ENCODE results near the gene SPTSSA.

Gene SPTSSA

DNA sequence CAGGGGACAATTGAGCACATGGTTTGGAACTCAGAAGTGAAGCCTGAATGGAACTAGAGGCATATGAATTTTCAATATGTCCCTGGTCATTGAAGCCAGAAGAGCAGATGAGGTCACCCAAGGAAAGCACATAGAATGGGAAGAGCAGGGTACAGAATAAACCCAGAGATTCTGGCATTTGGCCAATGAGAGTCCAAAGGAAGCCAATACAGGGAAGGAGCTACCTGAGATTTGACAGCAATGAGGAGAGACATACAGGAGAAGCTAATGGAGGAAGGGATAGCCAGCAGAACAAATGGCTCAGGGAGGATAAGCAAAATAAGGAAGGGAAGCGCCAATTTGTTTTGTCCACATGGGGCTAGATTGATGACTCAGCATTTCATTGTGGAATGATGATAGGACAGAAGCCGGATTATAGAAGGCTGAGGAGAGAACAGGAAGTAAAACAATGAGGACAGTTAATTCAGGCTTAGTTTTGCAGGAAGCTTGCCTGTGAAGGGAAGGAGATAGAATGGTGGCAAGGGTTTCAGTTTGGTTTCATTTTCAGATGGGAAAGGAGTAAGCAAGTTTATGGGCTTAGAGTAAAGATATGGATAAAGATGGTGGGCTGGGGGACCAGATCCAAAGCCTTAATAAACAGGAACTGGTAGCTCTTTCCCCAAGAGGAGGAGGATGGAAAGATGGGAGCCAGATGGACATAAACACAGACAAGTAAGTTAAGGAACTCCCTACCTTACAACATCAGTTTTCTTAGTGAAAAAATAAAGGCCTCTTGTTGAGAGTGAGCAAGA lies 3.2 kb upstream of the SPTSSA start:
- TF ChIP-seq, protein P1, sequence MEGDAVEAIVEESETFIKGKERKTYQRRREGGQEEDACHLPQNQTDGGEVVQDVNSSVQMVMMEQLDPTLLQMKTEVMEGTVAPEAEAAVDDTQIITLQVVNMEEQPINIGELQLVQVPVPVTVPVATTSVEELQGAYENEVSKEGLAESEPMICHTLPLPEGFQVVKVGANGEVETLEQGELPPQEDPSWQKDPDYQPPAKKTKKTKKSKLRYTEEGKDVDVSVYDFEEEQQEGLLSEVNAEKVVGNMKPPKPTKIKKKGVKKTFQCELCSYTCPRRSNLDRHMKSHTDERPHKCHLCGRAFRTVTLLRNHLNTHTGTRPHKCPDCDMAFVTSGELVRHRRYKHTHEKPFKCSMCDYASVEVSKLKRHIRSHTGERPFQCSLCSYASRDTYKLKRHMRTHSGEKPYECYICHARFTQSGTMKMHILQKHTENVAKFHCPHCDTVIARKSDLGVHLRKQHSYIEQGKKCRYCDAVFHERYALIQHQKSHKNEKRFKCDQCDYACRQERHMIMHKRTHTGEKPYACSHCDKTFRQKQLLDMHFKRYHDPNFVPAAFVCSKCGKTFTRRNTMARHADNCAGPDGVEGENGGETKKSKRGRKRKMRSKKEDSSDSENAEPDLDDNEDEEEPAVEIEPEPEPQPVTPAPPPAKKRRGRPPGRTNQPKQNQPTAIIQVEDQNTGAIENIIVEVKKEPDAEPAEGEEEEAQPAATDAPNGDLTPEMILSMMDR (conservative IDR thresholded peaks at IDR 0.05): no peak
- no peak overlapping the region for H3K27ac ChIP-seq

DNA sequence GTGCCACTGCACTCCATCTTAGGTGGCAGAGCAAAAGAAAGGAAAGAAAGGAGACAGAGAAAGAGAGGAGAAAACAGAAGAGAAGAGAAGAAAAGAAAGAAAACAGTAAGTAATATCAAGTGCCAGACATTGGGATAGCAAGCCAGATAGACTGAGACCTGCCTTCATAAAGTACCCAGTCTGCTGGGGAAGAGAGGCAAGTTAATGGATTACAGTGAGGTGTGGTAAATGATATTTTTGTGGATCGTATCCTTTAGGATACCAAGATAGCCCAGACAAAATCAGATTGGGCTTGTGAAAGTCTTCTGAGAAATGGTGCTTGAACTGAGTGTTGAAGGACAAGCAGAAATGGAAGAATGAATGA lies 1.5 kb upstream of the SPTSSA start:
- H3K27ac ChIP-seq: no peak overlapping the region

DNA sequence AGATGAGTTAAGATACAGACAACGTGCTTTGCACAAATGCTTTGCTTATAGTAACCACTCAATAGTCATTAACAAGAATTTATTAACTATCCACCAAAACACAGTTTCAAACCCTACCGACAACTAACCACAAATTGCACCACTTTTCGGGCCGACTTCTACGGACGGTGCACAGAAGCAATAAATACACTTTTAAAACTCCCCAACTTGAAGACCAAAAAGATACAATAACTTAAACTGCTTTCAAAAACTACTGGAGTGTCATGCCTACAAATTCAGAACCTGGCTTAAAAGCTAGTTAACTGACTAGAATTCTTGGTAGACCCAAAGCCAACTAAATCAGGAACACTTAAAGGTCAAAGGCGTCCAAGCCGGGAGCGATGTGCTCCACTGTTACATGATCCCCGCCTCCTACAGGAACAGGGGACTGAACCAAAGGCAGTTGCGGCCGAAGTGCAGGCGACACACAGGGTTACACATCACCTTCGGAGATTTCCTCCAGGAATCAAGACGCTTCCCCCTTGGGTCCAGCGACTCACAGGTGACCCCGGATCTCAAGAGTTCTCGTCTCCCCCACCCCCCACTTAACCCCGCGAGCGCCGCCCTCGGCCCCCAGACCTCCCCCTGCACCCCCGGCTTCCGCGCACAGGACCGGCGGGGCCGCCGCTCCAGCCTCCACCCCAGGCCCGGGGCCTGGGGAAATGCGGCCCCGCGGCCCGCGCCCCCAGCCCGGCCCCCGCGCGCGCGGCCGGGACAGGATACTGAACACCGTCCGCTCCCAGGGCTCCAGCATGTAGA lies 507 bp downstream of the SPTSSA start:
- TF ChIP-seq, protein P1 (conservative IDR thresholded peaks at IDR 0.05): no peak
- peak overlapping the region; percentile 83 for H3K27ac ChIP-seq

More for the DNA sequence above, 1.5 kb upstream of the SPTSSA start:
- TF ChIP-seq, protein P1 (conservative IDR thresholded peaks at IDR 0.05): no peak

DNA sequence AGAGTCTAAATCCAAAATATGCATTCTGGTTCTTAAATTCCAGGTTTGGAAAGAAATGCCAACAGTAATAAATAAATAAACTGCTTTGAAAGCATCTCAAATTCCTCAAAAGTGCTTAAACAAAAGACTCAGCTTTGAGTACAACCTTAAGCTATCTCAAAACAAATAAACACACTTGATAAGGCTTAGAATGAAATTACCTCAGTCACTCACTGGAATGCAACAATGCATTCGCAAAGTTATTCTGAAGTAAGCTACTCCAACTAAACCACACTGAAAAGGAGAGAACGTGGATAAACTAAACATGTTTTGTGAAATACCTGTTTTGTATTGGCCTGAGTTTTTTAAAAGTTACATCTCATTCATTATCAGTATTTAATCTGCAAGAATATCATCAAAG lies 1.2 kb downstream of the SPTSSA start:
- TF ChIP-seq, protein P1 (conservative IDR thresholded peaks at IDR 0.05): no peak
- H3K27ac ChIP-seq: peak overlapping the region; percentile 83

DNA sequence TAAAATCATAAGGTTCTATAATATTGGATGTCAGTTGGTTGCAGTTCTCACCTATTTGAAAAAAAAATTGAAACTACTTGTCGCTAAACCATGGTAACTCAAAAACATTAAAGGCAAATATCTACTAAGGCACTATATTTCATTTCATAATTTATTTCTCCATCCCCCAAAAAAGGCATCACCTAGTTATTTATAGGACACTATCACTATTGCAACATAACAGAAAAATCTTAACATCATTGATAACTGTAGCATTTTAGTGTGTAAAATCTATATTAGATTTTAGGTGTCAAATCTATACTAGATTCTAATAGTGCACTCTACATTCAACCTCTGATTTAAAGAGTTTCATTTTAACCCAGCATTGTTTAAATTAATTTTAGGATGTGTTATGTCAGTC lies 1.7 kb downstream of the SPTSSA start:
- TF ChIP-seq, protein P1 (conservative IDR thresholded peaks at IDR 0.05): no peak
- H3K27ac ChIP-seq: peak overlapping the region; percentile 83

DNA sequence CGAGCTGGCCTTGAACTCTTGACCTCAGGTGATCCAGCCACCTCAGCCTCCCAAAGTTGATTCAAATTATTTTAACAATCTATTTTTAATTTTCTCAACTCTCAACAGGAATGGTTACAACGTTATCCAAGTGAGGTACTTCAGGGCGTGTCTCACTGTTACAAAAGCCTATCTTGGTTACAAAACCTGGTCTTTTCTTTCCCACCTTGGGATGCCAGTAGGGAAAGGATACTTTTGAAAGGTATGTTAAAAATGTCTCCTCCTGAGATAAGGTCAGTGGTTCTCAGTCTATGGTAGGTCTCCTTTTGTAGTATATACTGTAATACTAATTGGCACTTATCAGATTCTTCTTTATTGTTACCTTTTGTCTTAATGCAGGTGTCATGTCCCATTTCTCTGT lies 4.9 kb downstream of the SPTSSA start:
- no peak overlapping the region for H3K27ac ChIP-seq
- TF ChIP-seq, protein P1 (conservative IDR thresholded peaks at IDR 0.05): no peak

DNA sequence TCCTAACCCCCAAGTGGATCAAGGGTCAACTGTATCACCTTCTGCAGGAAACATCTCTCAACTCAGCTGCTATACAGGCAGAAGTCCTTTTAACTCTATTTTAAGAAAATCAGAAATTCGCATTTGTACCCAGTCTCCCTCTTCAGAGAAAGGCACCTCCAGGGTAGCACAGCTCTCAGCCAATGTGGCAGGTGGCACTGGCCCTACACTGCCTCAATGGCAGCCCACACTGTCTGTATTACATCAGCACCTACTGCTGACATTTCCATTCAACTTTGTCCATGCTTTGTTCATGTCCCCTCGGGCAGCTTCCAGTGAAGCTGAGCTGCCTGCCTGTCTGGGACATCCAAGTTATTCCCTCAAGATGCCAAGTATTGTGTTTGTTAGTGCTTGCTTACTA lies 8.8 kb downstream of the SPTSSA start:
- no peak overlapping the region for H3K27ac ChIP-seq
- TF ChIP-seq, protein P1 (conservative IDR thresholded peaks at IDR 0.05): no peak
